AML-193 (cell line): ENCODE results near the gene SLC25A13.
"Not testable (repeated sequence)": the region's sequence is repeated elsewhere in the genome, so short reads cannot be mapped to it uniquely, and the experiment has no call there.

Experiments used
- DNase-seq, 2 experiments: peaks; one replicate each; lab custom pipeline; 2025; lab: John Stamatoyannopoulos, UW

Gene SLC25A13

DNA sequence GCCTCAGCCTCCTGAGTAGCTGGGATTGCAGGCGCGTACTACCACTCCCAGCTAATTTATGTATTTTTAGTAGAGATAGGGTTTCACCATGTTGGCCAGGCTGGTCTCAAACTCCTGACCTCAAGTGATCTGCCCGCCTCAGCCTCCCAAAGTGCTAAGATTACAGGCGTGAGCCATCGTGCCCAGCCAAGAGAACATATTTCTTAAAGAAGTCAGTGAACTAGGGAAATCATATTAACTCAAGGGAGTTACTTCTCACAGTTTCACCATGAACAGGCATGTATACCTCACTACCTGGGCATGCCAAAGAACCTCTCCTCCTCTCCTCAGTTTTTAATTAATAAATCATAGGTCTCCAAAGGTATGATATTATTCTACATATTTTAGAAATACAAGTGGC lies 24.5 kb downstream of the SLC25A13 start:
- DNase-seq, result not testable (repeated sequence)

- DNase-seq, result not testable (repeated sequence)
These were observed 28.0 kb downstream of the SLC25A13 start for GRCh38 chr7:96293911-96294310.

GRCh38 chr7:96287559-96287958 lies 34.3 kb downstream of the SLC25A13 start:
- DNase-seq, result no peak

DNA sequence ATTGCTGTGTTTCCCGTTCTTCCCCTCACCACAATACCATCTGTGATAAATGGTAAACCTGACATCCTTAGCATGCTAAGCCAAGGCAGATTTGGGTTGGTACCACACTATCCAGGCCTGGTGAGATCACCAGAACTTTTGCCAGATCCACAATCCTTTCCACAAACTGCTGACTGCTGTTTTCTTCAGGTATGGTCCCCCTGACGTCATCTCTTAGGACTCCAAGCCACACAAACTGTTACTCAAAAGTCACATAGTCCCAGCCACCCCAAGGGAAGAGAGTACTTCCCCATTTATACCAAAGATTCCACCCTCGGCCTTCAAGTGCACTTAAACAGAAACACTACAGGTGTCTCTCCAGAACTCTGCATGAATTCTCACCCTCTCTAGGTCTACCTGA lies 34.8 kb downstream of the SLC25A13 start:
- DNase-seq, result no peak

DNA sequence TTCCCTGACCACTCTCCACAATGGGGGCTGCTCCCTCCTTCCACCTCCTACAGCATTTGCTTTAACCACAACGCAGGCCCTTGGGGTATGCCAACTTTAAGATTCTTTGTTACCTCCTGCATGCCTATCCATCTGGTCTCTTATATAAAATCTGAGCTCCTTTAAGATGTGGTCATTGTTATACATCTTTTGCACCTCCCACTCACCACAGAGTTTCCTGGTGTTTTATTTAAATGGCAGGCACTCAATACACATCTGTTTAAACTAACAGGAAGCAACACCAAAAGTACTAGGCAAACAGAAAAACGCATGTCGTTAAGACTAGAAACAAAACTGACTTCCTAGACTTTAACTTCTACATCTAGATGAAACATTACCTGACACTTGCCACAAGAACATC lies 36.3 kb downstream of the SLC25A13 start:
- no peak for DNase-seq

- DNase-seq, result no peak
These were observed 37.1 kb downstream of the SLC25A13 start for GRCh38 chr7:96284835-96285234.

DNA sequence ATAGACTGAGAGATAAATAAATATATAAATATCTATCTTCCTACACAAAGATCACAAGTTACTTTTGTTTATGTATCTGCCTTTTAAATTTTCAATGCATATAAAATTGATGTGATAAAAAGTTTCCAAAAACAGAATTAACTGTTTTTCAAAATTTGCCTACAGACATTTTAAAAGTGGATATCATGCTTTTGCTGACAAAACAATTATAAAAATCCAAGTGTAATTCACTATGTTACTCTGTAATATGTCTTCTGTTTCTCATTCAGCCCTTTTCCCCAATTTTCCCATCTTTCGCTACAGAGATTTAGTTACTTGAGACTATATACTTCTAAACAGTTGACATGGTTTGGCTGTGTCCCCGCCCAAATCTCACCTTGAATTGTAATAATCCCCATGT lies 37.7 kb downstream of the SLC25A13 start:
- no peak for DNase-seq

DNA sequence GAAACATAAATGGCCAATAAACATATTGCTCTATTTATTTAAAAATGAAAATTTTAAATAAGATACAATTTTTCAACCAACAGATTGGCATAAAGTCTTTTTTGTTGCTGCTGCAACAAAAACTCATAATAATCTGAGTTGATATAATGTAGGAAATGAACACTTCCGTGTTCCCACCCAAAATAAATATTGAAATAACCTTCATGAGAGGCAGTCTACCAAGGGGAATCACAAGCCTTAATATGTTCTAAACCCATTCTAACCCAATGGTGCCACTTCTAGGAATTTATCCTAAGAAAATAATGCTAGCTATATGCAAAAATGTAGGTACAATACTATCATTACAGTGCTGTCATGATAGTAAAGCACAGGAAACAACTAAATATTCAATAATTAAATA lies 39.1 kb downstream of the SLC25A13 start:
- no peak for DNase-seq

GRCh38 chr7:96277921-96278320 lies 44.0 kb downstream of the SLC25A13 start:
- DNase-seq, result no peak

DNA sequence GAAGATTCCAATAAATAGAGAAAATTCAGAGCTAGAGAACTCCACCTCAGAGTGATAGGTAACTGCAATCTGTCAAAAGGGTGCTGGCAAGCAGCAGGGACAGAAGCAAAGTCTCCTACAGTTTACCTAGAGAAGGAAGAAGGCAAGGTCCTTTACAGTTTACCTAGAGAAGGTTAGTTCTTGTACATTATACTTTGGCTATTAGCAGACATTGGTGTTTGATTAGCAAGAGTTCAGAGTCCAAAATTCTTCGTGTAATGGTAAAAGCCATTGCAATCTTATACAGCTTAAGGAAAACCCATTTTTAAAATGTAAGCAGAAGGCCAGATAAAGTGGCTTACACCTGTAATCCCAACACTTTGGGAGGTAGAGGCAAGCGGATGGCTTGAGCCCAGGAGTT lies 45.9 kb downstream of the SLC25A13 start:
- no peak for DNase-seq

DNA sequence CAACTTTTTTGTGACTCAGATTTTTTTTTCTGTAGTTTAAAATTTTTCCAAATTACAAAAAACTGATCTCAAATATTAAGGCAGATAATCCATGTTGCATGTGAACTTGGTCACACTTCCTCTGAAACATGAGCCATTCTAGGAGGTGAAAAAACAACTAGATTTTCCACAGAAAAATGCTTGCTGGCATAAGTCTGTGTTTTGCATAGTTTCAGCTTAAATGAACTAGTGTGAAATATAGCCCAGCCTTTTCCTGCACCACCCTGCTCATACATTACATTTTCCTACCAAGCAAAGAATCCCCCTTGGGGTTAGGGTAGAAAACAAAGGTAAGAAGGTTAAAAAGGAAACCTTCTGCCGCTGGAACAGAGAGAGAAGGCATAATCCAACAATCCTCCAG lies 48.2 kb downstream of the SLC25A13 start:
- no peak for DNase-seq

DNA sequence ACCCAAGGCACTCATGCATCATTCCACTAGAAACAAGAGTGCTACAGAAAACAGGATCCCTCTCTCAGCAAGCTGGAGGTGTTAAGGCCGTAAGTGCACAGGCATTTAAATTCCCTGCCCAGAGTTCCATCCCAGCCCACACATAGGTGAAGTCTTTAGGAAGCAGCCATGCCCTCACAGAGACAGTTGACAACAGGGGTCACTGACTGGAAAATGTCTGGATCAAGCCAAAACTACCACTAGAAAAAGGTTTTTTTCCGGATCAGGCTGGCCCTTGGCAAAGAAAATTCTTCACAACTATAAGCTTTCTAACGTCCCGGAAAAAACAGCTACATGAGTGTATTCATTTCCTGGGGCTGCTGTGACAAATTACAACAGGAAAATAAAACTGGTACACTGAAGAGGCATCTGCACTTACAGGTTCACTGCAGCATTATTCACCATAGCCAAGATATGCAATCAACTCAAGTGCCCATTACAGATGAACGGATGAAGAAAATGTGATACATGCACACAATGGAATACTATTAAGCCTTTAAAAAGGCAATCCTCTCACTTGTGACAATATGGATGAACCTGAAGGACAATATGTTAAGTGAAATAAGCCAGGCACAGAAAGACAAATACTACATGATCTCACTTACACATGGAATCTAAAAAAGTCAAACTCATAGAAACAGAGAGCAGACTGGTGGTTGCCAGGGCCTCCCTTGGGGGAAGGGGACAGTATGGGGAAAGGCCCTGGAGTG lies 52.5 kb downstream of the SLC25A13 start:
- DNase-seq, result no peak

GRCh38 chr7:96266580-96266979 lies 55.3 kb downstream of the SLC25A13 start:
- DNase-seq, result no peak

- no peak for DNase-seq
These were observed 55.9 kb downstream of the SLC25A13 start for GRCh38 chr7:96266015-96266414.

- no peak for DNase-seq
These were observed 67.9 kb downstream of the SLC25A13 start for GRCh38 chr7:96253964-96254363.

DNA sequence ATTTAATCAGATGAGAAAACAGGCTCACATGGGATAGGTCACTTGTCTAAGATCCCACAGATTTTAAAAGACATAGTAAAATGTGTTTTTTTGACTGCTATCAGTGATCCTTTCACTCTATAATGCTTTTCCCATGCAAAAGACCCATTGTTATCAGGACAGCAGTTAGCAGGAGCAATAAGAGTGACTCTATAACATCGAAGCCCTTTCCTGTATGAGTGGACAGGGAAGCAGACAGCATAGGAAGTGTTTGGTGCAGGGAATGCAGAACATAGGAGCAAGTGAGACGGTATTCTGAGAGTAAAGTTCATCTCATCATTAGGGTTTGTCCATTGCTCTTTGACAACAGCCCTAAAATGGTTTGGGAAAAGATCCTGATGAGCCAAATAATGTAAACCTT lies 68.5 kb downstream of the SLC25A13 start:
- DNase-seq, result no peak

- peak; percentile 59 for DNase-seq
These were observed 71.0 kb downstream of the SLC25A13 start for GRCh38 chr7:96250776-96251361.

DNA sequence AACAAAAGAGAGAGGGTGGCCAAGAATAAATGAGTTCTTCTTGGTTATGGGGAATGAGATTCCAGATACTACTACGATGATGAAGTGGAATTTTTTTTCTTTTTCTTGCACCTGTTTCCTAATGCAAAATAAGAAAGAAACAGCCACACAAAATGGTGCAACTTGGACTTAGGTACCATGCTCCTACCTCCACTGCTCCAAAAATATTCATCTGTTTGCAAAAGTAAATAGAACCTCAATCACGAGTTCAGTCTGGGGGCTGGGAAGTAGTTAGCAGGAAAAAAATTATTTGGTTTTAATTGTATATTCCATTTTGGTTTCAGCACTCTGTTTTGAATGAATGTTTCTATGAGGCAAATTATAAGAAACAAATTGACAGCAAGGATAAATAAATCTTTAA lies 73.5 kb downstream of the SLC25A13 start:
- no peak for DNase-seq

DNA sequence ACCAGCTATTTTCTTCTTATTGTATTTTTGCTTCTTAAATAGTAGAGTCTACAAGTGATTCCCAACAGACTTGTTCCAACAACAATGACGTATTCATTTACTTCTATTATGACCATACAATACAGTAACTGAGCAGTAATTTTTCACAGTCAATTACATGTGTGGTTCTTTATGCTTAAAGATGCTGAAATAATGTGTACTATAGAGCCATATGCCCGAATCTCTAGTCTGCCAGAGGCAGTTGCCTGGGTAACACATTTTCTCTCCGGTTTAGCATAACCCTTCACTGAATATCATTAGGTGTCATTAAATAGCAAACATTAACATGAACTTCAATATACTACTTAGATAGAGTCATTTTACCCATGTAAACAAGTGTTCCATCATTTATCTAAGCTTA lies 75.0 kb downstream of the SLC25A13 start:
- DNase-seq, result no peak

GRCh38 chr7:96244992-96245292 lies 77.0 kb downstream of the SLC25A13 start:
- DNase-seq, result no peak

DNA sequence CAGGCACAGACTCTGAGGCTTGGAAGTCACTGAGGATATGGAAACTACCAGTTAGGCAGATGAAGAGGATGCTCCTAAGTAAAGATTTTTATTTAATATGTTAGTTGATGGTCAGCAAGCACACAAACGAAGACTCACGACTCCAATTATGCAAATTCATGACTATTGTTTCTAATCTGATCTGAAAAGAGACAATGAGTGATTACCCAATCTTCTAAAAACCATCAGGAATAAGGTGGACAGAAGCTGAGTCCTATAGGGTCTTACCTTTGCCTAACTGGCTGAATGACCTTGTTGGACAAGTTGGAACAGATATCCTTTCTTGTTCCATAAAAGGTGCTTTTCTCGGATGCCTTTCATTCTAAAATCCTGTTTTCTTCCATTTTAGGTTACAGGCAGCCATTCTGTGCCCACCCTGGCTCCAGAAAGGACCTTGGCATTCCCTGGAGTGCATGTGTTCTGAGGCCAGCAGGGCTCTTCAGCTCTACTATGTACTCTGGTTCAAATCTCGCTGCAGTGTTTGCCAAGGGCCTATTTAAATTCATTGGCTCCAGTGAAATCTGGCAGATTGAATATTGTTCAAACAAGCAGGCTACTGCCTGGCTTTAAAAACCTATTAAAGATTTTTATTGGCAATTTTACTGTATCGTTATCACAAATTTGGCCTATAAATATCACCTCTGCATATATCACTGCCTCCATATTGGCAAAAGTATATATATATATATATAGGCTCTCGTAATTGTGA lies 77.5 kb downstream of the SLC25A13 start:
- DNase-seq, result no peak

DNA sequence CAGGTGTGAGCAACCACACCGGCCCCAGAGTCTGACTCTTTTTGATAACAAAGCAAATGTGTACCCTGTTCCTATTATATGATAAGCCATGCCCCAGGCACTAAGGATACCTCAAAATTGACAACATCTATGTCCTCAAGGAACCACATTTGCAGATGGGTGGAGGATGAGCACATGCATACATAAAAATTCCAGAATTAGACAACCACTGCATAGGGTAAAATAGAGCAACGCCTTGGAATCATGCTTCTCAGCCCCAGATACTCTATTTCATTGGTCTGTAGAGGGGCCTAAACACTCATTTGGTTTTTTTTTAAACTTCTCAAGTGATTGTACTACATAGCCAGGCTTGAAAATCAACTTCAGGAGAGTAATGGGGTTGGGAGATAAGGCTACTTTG lies 78.7 kb downstream of the SLC25A13 start:
- no peak for DNase-seq

- DNase-seq, result peak; percentile 17 to 32
These were observed 80.0 kb downstream of the SLC25A13 start for GRCh38 chr7:96241855-96242254.
